MM.1S (cell line): ENCODE data around the gene DACH1.
A peak's percentile ranks its signal among the peaks of the same experiment; 100 is the strongest.

Experiments used
- DNase-seq: peaks from one replicate; pipeline ENCODE4 v3.0.0-alpha.2; 2015
- H2AFZ ChIP-seq: fragments of 300-600 bp; sonication (generic); 2 replicates; pipeline ENCODE4 v1.6.0; 2016; ENCODE audit warnings: antibody characterized with exemption, low read length
- H3F3A ChIP-seq: fragments of 300-600 bp; sonication (generic); 2 replicates; pipeline ENCODE4 v1.6.1; 2016; ENCODE audit warnings: mild to moderate bottlenecking, antibody characterized with exemption, low read length, moderate library complexity, mixed read lengths; ENCODE audit not compliant: insufficient read depth
- H3K27ac ChIP-seq: fragments of 300-600 bp; sonication (generic); 2 replicates; pipeline ENCODE4 v1.5.1; 2016; ENCODE audit warnings: mild to moderate bottlenecking, low read length
- H3K27me3 ChIP-seq: fragments of 300-600 bp; sonication (generic); replicated peaks from 2 replicates; pipeline ENCODE4 v1.6.0; 2016; ENCODE audit warnings: low read length; ENCODE audit not compliant: insufficient read depth
- H3K36me3 ChIP-seq: fragments of 300-600 bp; sonication (generic); replicated peaks from 2 replicates; pipeline ENCODE4 v1.6.1; 2016; ENCODE audit warnings: mild to moderate bottlenecking, low read length, mixed read lengths; ENCODE audit not compliant: insufficient read depth
- H3K4me1 ChIP-seq: fragments of 300-600 bp; sonication (generic); 2 replicates; pipeline ENCODE4 v1.6.1; 2016; ENCODE audit warnings: low read length, mixed read lengths
- H3K4me2 ChIP-seq: fragments of 300-600 bp; sonication (generic); 2 replicates; pipeline ENCODE4 v1.6.0; 2016; ENCODE audit warnings: low read depth, low read length
- H3K4me3 ChIP-seq: fragments of 300-600 bp; sonication (generic); 2 replicates; pipeline ENCODE4 v1.5.1; 2016; ENCODE audit warnings: low read length, mixed read lengths
- H3K79me2 ChIP-seq: fragments of 300-600 bp; sonication (generic); 2 replicates; pipeline ENCODE4 v1.6.1; 2016; ENCODE audit warnings: mixed run types, low read length, mixed read lengths
- H3K9ac ChIP-seq: fragments of 300-600 bp; sonication (generic); 2 replicates; pipeline ENCODE4 v1.6.1; 2016; ENCODE audit warnings: low read length, mixed read lengths
- H3K9me2 ChIP-seq: fragments of 300-600 bp; sonication (generic); replicated peaks from 2 replicates; pipeline ENCODE4 v1.6.1; 2016; ENCODE audit warnings: mild to moderate bottlenecking, low read length, mixed read lengths; ENCODE audit not compliant: insufficient read depth
- H3K9me3 ChIP-seq: fragments of 300-600 bp; sonication (generic); replicated peaks from 2 replicates; pipeline ENCODE4 v1.6.1; 2016; ENCODE audit warnings: mild to moderate bottlenecking, low read length, mixed read lengths; ENCODE audit not compliant: insufficient read depth
- H4K20me1 ChIP-seq: fragments of 300-600 bp; sonication (generic); 2 replicates; pipeline ENCODE4 v1.6.1; 2016; ENCODE audit warnings: mild to moderate bottlenecking, low read length, moderate library complexity, mixed read lengths; ENCODE audit not compliant: insufficient read depth
- CTCF ChIP-seq: fragments of 300-600 bp; sonication (generic); IDR thresholded peaks from 2 replicates; pipeline ENCODE4 v1.5.1; 2016; ENCODE audit warnings: antibody characterized with exemption, low read length, mixed read lengths
- EZH2 ChIP-seq: fragments of 300-600 bp; sonication (generic); optimal IDR thresholded peaks from 2 replicates; pipeline ENCODE3; 2017; ENCODE audit warnings: low read depth, mild to moderate bottlenecking, antibody characterized with exemption, low read length, mixed read lengths
- EZH2phosphoT487 ChIP-seq: fragments of 300-600 bp; sonication (generic); IDR thresholded peaks from 2 replicates; pipeline ENCODE4 v1.6.1; 2018; ENCODE audit warnings: antibody characterized with exemption, low read length

Gene DACH1

GRCh38 chr13:71830736-71831135 lies 36.3 kb downstream of the DACH1 start:
- no peaks in the 10 kb centered on the region for H3K27me3 ChIP-seq
- H3K4me2 ChIP-seq: no peak overlapping the region
- no peak overlapping the region for H2AFZ ChIP-seq
- H3K79me2 ChIP-seq: no peaks in the 10 kb centered on the region
- H3F3A ChIP-seq: no peaks in the 10 kb centered on the region
- no peak overlapping the region for H3K4me3 ChIP-seq
- H3K9me3 ChIP-seq: no peaks in the 10 kb centered on the region
- no peak overlapping the region for H3K27ac ChIP-seq
- no peaks in the 10 kb centered on the region for H3K36me3 ChIP-seq
- H3K9me2 ChIP-seq: no peaks in the 10 kb centered on the region
- H4K20me1 ChIP-seq: no peaks in the 10 kb centered on the region
- TF ChIP-seq CTCF: no peak
- H3K9ac ChIP-seq: no peak overlapping the region
- no peaks in the 10 kb centered on the region for H3K4me1 ChIP-seq
- DNase-seq: no peak

- Histone ChIP-seq H3K4me3 (no peak overlapping the region), H3K9me2 (no peaks in the 10 kb centered on the region), H2AFZ (no peak overlapping the region), H3K36me3 (no peaks in the 10 kb centered on the region), H3K4me1 (no peaks in the 10 kb centered on the region), H3K4me2 (no peak overlapping the region), H3K27ac (no peak overlapping the region), H3K79me2 (no peaks in the 10 kb centered on the region), H3K9me3 (no peaks in the 10 kb centered on the region), H3F3A (no peaks in the 10 kb centered on the region), H3K27me3 (no peaks in the 10 kb centered on the region), H4K20me1 (no peaks in the 10 kb centered on the region), H3K9ac (no peak overlapping the region)
- DNase-seq: no peak
- TF ChIP-seq EZH2 (no peak), EZH2phosphoT487 (no peak), CTCF (no peak)
These were observed 36.7 kb downstream of the DACH1 start for GRCh38 chr13:71830323-71830722.

GRCh38 chr13:71829547-71829946 lies 37.5 kb downstream of the DACH1 start:
- no peaks in the 10 kb centered on the region for H3K79me2 ChIP-seq
- no peaks in the 10 kb centered on the region for H4K20me1 ChIP-seq
- H3K4me1 ChIP-seq: no peaks in the 10 kb centered on the region
- no peak overlapping the region for H3K4me3 ChIP-seq
- H3K9me2 ChIP-seq: no peaks in the 10 kb centered on the region
- no peak for DNase-seq
- no peaks in the 10 kb centered on the region for H3K36me3 ChIP-seq
- no peak overlapping the region for H3K27ac ChIP-seq
- no peaks in the 10 kb centered on the region for H3K9me3 ChIP-seq
- no peak for TF ChIP-seq CTCF
- no peak for TF ChIP-seq EZH2phosphoT487
- TF ChIP-seq EZH2: no peak
- H2AFZ ChIP-seq: no peak overlapping the region
- no peaks in the 10 kb centered on the region for H3K27me3 ChIP-seq
- no peak overlapping the region for H3K9ac ChIP-seq
- no peak overlapping the region for H3K4me2 ChIP-seq
- H3F3A ChIP-seq: no peaks in the 10 kb centered on the region

- H4K20me1 ChIP-seq: no peaks in the 10 kb centered on the region
- no peaks in the 10 kb centered on the region for H3F3A ChIP-seq
- DNase-seq: no peak
- H3K36me3 ChIP-seq: no peaks in the 10 kb centered on the region
- no peaks in the 10 kb centered on the region for H3K9me3 ChIP-seq
- no peaks in the 10 kb centered on the region for H3K79me2 ChIP-seq
- H3K4me1 ChIP-seq: no peaks in the 10 kb centered on the region
- H3K9me2 ChIP-seq: no peaks in the 10 kb centered on the region
- no peak overlapping the region for H3K9ac ChIP-seq
- peak overlapping the region; percentile 29; the same call in 1 of the 2 replicates for H3K4me2 ChIP-seq
- H3K27me3 ChIP-seq: no peaks in the 10 kb centered on the region
- no peak overlapping the region for H3K27ac ChIP-seq
- H2AFZ ChIP-seq: no peak overlapping the region
- H3K4me3 ChIP-seq: no peak overlapping the region
- TF ChIP-seq EZH2 (no peak), CTCF (no peak), EZH2phosphoT487 (no peak)
These were observed 38.4 kb downstream of the DACH1 start for GRCh38 chr13:71828564-71828963.
